Measurements from ENCODE around the gene LASP1. TPM values are rescaled to one million over a fixed set of nuclear protein-coding genes. Genes with fewer than 3 reads are reported as not detected.
"Not testable (repeated sequence)": the region's sequence is repeated elsewhere in the genome, so short reads cannot be mapped to it uniquely, and the experiment has no call there.

The LASP1 gene
- total and polyA plus RNA-seq, 8 donors: 33.7 to 183 (median 101) TPM

- TF ChIP-seq POLR2AphosphoS5 (IDR thresholded peaks at IDR 0.05) (no peak), POLR2A (IDR thresholded peaks at IDR 0.05) (no peak), EP300 (IDR thresholded peaks at IDR 0.05) (no peak)
- TF ChIP-seq, protein P1, sequence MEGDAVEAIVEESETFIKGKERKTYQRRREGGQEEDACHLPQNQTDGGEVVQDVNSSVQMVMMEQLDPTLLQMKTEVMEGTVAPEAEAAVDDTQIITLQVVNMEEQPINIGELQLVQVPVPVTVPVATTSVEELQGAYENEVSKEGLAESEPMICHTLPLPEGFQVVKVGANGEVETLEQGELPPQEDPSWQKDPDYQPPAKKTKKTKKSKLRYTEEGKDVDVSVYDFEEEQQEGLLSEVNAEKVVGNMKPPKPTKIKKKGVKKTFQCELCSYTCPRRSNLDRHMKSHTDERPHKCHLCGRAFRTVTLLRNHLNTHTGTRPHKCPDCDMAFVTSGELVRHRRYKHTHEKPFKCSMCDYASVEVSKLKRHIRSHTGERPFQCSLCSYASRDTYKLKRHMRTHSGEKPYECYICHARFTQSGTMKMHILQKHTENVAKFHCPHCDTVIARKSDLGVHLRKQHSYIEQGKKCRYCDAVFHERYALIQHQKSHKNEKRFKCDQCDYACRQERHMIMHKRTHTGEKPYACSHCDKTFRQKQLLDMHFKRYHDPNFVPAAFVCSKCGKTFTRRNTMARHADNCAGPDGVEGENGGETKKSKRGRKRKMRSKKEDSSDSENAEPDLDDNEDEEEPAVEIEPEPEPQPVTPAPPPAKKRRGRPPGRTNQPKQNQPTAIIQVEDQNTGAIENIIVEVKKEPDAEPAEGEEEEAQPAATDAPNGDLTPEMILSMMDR (IDR thresholded peaks at IDR 0.05): no peak
- peaks cover 37 to 94% (median 71%) of the 10 kb centered on the region in 4 donors for H3K36me3 ChIP-seq
- no peak for DNase-seq
- peaks cover 46 to 85% (median 68%) of the 10 kb centered on the region in 4 donors for H3K4me1 ChIP-seq
- intact Hi-C loops (cut with DNase I; ENCODE audit: low total_unique reads): no loop called here
- no peaks in the 10 kb centered on the region for H3K27me3 ChIP-seq
- H3K27ac ChIP-seq: peak overlapping the region in 3 of 5 donors; percentile 22 to 73 (median 64)
- 77 to 88% (median 81%) methylated on average over 8 to 10 of the region's 10 CpGs for WGBS, 5 donors
- no peak overlapping the region for H3K4me3 ChIP-seq
- no peaks in the 10 kb centered on the region for H3K9me3 ChIP-seq
These were observed 41.3 kb downstream of the LASP1 start for GRCh38 chr17:38911081-38911730.

DNA sequence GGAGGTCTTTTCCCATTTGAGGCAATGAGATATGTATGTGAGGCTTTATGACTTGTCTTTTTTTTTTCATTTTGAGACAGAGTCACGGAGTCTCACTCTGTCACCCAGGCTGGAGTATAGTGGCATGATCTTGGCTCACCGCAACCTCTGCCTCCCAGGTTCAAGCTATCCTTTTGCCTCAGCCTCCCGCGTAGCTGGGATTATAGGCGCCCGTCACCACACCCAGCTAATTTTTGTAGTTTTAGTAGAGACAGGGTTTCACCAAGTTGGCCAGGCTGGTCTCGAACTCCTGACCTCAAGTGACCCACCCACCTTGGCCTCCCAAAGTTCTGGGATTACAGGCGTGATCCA is 41.8 kb downstream of the LASP1 start:
- H3K27me3 ChIP-seq; H3K4me3 ChIP-seq; intact Hi-C loops (cut with DNase I; ENCODE audit: low total_unique reads); H3K9me3 ChIP-seq; DNase-seq: not testable (repeated sequence)
- 91 to 97% (median 94%) methylated on average over 8 of the region's 8 CpGs for WGBS, 5 donors
- Histone ChIP-seq H3K27ac (peak overlapping the region in 4 of 5 donors; percentile 22 to 73 (median 56)), H3K4me1 (peaks cover 43 to 80% (median 63%) of the 10 kb centered on the region in 4 donors), H3K36me3 (peaks cover 41 to 96% (median 75%) of the 10 kb centered on the region in 4 donors)

- H3K4me1 ChIP-seq: peaks cover 36 to 73% (median 57%) of the 10 kb centered on the region in 4 donors
- H3K36me3 ChIP-seq: peaks cover 46 to 96% (median 78%) of the 10 kb centered on the region in 4 donors
- H3K27me3 ChIP-seq: no peaks in the 10 kb centered on the region
- DNase-seq: peak; percentile 52 to 75
- H3K4me3 ChIP-seq: no peak overlapping the region
- peak in 1 of 3 donors; percentile 31 for TF ChIP-seq POLR2AphosphoS5 (IDR thresholded peaks at IDR 0.05)
- TF ChIP-seq, protein P1 (IDR thresholded peaks at IDR 0.05): no peak
- intact Hi-C loops (cut with DNase I; ENCODE audit: low total_unique reads): no loop called here
- no peaks in the 10 kb centered on the region for H3K9me3 ChIP-seq
- peak overlapping the region in 4 of 5 donors; percentile 22 to 73 (median 56) for H3K27ac ChIP-seq
- 49 to 70% (median 64%) methylated on average over 8 to 13 of the region's 13 CpGs for WGBS, 5 donors
These were observed 42.5 kb downstream of the LASP1 start for GRCh38 chr17:38912221-38912813.

DNA sequence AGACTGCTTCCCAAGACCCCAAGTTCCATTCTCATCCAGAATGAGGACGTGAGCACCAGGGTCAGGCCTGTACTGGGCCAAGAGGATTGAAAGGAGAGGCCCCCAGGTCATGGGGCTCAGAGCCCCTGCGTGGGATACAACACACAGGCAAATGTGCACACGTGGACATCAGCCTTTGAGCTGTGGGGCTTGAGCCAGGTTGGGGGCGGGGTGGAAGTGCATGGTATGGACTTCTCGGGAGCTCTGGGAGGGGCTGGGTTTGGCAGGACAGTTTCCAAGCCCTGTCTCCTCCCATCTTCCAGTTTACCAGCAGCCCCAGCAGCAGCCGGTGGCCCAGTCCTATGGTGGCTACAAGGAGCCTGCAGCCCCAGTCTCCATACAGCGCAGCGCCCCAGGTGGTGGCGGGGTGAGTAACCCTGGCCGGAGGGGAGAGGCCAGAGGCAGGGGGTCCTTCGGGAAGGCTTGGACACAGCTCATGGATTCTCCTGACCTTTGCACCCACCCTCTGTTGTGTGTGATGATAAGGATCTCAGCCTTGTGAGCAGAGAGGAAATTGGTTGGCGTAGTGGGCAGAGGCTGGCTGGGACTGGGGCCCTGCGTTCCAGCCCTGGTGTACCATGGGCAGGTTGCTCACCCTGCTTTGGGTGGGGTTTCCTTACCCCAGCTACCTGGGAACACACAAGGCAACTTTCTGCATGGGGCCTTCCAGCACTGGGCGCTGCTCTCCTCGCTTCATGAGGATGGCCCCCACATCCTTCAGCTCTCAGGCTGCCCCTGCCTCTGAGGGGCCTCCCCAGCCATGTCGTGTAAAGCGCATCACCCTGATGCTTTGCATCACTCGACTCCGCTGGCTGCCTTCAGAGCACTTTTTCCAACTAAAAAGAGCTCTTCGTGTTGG is 45.1 kb downstream of the LASP1 start:
- WGBS, 5 donors: 73 to 83% (median 80%) methylated on average over 12 to 20 of the region's 20 CpGs
- intact Hi-C loops (cut with DNase I; ENCODE audit: low total_unique reads): no loop called here
- no peaks in the 10 kb centered on the region for H3K27me3 ChIP-seq
- peaks cover 21 to 64% (median 46%) of the 10 kb centered on the region in 4 donors for H3K4me1 ChIP-seq
- TF ChIP-seq EP300 (IDR thresholded peaks at IDR 0.05) (no peak), POLR2A (IDR thresholded peaks at IDR 0.05) (no peak), POLR2AphosphoS5 (IDR thresholded peaks at IDR 0.05) (no peak)
- TF ChIP-seq, protein P1 (IDR thresholded peaks at IDR 0.05): no peak
- peak overlapping the region in 3 of 5 donors; percentile 14 to 16 (median 14) for H3K27ac ChIP-seq
- H3K9me3 ChIP-seq: no peaks in the 10 kb centered on the region
- peaks cover 66 to 99% (median 88%) of the 10 kb centered on the region in 4 donors for H3K36me3 ChIP-seq
- H3K4me3 ChIP-seq: no peak overlapping the region
- DNase-seq: peak; percentile 15 to 41
